SKM-1 treated with dmso at 0.1 percent for 144 hours (cell line): ENCODE data around the gene UNC13B.
"Not testable (repeated sequence)": the region's sequence is repeated elsewhere in the genome, so short reads cannot be mapped to it uniquely, and the experiment has no call there.

Experiments used
- DNase-seq: peaks from one replicate; lab custom pipeline; 2025; ENCODE audit not compliant: unreplicated experiment; lab: John Stamatoyannopoulos, UW

Gene UNC13B

GRCh38 chr9:35364817-35365585 lies 203.2 kb downstream of the UNC13B start:
- DNase-seq = no peak

GRCh38 chr9:35366627-35367026 lies 204.8 kb downstream of the UNC13B start:
- DNase-seq = no peak

- no peak for DNase-seq
These were observed 205.6 kb downstream of the UNC13B start for GRCh38 chr9:35367451-35367850.

- DNase-seq = no peak
These were observed 208.4 kb downstream of the UNC13B start for GRCh38 chr9:35370241-35370640.

GRCh38 chr9:35374436-35374835 lies 212.6 kb downstream of the UNC13B start:
- no peak for DNase-seq

- DNase-seq = no peak
These were observed 213.1 kb downstream of the UNC13B start for GRCh38 chr9:35374910-35375309.

- no peak for DNase-seq
These were observed 218.2 kb downstream of the UNC13B start for GRCh38 chr9:35380039-35380438.

- no peak for DNase-seq
These were observed 218.8 kb downstream of the UNC13B start for GRCh38 chr9:35380619-35381018.

GRCh38 chr9:35385042-35385441 lies 223.2 kb downstream of the UNC13B start:
- no peak for DNase-seq

- no peak for DNase-seq
These were observed 233.4 kb downstream of the UNC13B start for GRCh38 chr9:35395076-35395705.

GRCh38 chr9:35395706-35396101 lies 233.9 kb downstream of the UNC13B start:
- no peak for DNase-seq

GRCh38 chr9:35396560-35397215 lies 234.9 kb downstream of the UNC13B start:
- DNase-seq = no peak

GRCh38 chr9:35397216-35397698 lies 235.4 kb downstream of the UNC13B start:
- DNase-seq = no peak

- DNase-seq = no peak
These were observed 236.1 kb downstream of the UNC13B start for GRCh38 chr9:35397923-35398322.

GRCh38 chr9:35398651-35399335 lies 237.0 kb downstream of the UNC13B start:
- DNase-seq = no peak

- DNase-seq = no peak
These were observed 243.1 kb downstream of the UNC13B start for GRCh38 chr9:35404865-35405264.

GRCh38 chr9:35406183-35406959 lies 244.6 kb downstream of the UNC13B start:
- no peak for DNase-seq

GRCh38 chr9:35407846-35408245 lies 246.0 kb downstream of the UNC13B start:
- peak; percentile 97 for DNase-seq

- not testable (repeated sequence) for DNase-seq
These were observed 247.6 kb downstream of the UNC13B start for GRCh38 chr9:35409434-35409833.

GRCh38 chr9:35414889-35415288 lies 253.1 kb downstream of the UNC13B start:
- no peak for DNase-seq
